PFSK-1 (cell line): ENCODE results near the gene ASIC4.

Experiments
- POLR2AphosphoS5 ChIP-seq: IDR thresholded peaks from 2 replicates; pipeline ENCODE4 v1.6.1; 2012; ENCODE audit warnings: low read depth, mild to moderate bottlenecking, control low read depth, low read length, moderate library complexity
- TF ChIP-seq, protein P1 (sequence below), 2 experiments: IDR thresholded peaks; 2 replicates each; pipeline versions ENCODE4 v1.6.1 to v1.8.0; 2011 to 2012; ENCODE audit warnings: low read depth in 2 of 2, low read length in 2 of 2, control low read depth in 1 of 2, inconsistent platforms in 1 of 2, mild to moderate bottlenecking in 1 of 2, moderate library complexity in 1 of 2; ENCODE audit not compliant: insufficient read depth in 1 of 2

DNA sequence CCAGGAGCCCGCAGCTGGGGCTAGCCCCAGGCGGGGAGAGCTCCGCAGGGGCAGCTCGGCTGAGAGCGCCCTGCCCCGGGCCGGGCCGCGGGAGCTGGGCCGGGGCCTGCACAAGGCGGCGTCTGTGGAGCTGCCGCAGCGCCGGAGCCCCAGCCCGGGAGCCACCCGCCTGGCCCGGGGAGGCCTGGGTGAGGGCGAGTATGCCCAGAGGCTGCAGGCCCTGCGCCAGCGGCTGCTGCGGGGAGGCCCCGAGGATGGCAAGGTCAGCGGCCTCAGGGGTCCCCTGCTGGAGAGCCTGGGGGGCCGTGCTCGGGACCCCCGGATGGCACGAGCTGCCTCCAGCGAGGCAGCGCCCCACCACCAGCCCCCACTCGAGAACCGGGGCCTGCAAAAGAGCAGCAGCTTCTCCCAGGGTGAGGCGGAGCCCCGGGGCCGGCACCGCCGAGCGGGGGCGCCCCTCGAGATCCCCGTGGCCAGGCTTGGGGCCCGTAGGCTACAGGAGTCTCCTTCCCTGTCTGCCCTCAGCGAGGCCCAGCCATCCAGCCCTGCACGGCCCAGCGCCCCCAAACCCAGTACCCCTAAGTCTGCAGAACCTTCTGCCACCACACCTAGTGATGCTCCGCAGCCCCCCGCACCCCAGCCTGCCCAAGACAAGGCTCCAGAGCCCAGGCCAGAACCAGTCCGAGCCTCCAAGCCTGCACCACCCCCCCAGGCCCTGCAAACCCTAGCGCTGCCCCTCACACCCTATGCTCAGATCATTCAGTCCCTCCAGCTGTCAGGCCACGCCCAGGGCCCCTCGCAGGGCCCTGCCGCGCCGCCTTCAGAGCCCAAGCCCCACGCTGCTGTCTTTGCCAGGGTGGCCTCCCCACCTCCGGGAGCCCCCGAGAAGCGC, 30.6 kb upstream of the ASIC4 start:
- TF ChIP-seq, protein P1, sequence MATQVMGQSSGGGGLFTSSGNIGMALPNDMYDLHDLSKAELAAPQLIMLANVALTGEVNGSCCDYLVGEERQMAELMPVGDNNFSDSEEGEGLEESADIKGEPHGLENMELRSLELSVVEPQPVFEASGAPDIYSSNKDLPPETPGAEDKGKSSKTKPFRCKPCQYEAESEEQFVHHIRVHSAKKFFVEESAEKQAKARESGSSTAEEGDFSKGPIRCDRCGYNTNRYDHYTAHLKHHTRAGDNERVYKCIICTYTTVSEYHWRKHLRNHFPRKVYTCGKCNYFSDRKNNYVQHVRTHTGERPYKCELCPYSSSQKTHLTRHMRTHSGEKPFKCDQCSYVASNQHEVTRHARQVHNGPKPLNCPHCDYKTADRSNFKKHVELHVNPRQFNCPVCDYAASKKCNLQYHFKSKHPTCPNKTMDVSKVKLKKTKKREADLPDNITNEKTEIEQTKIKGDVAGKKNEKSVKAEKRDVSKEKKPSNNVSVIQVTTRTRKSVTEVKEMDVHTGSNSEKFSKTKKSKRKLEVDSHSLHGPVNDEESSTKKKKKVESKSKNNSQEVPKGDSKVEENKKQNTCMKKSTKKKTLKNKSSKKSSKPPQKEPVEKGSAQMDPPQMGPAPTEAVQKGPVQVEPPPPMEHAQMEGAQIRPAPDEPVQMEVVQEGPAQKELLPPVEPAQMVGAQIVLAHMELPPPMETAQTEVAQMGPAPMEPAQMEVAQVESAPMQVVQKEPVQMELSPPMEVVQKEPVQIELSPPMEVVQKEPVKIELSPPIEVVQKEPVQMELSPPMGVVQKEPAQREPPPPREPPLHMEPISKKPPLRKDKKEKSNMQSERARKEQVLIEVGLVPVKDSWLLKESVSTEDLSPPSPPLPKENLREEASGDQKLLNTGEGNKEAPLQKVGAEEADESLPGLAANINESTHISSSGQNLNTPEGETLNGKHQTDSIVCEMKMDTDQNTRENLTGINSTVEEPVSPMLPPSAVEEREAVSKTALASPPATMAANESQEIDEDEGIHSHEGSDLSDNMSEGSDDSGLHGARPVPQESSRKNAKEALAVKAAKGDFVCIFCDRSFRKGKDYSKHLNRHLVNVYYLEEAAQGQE (IDR thresholded peaks at IDR 0.05; ENCODE audit: insufficient read depth in 1 of 2, low read depth in 2 of 2, low read length in 2 of 2): no peak
- TF ChIP-seq POLR2AphosphoS5: no peak
